ENCODE measurements around the gene ALK.

The ALK gene

GRCh38 chr2:29420464-29420863, 500.9 kb downstream of the ALK start:
- H3K4me3 ChIP-seq (ENCODE audit: control insufficient read depth, low read depth, low read length), result no peak overlapping the region
- DNase-seq (ENCODE audit: low read depth), result no peak
- no peak for TF ChIP-seq CTCF (conservative IDR thresholded peaks at IDR 0.05; ENCODE audit: control insufficient read depth, insufficient read depth, low read depth, low read length)

- TF ChIP-seq CTCF (conservative IDR thresholded peaks at IDR 0.05; ENCODE audit: control insufficient read depth, insufficient read depth, low read depth, low read length), result no peak
- no peak overlapping the region for H3K4me3 ChIP-seq (ENCODE audit: control insufficient read depth, low read depth, low read length)
- DNase-seq (ENCODE audit: low read depth), result no peak
These were observed 503.8 kb downstream of the ALK start for GRCh38 chr2:29417630-29418029.

GRCh38 chr2:29412197-29412925, 509.0 kb downstream of the ALK start:
- H3K4me3 ChIP-seq (ENCODE audit: control insufficient read depth, low read depth, low read length), result no peak overlapping the region
- no peak for TF ChIP-seq CTCF (conservative IDR thresholded peaks at IDR 0.05; ENCODE audit: control insufficient read depth, insufficient read depth, low read depth, low read length)
- no peak for DNase-seq (ENCODE audit: low read depth)

GRCh38 chr2:29405707-29406106, 515.7 kb downstream of the ALK start:
- no peak for TF ChIP-seq CTCF (conservative IDR thresholded peaks at IDR 0.05; ENCODE audit: control insufficient read depth, insufficient read depth, low read depth, low read length)
- no peak for DNase-seq (ENCODE audit: low read depth)
- no peak overlapping the region for H3K4me3 ChIP-seq (ENCODE audit: control insufficient read depth, low read depth, low read length)

GRCh38 chr2:29405266-29405665, 516.1 kb downstream of the ALK start:
- H3K4me3 ChIP-seq (ENCODE audit: control insufficient read depth, low read depth, low read length), result no peak overlapping the region
- no peak for TF ChIP-seq CTCF (conservative IDR thresholded peaks at IDR 0.05; ENCODE audit: control insufficient read depth, insufficient read depth, low read depth, low read length)
- no peak for DNase-seq (ENCODE audit: low read depth)

- DNase-seq (ENCODE audit: low read depth), result no peak
- no peak overlapping the region for H3K4me3 ChIP-seq (ENCODE audit: control insufficient read depth, low read depth, low read length)
- no peak for TF ChIP-seq CTCF (conservative IDR thresholded peaks at IDR 0.05; ENCODE audit: control insufficient read depth, insufficient read depth, low read depth, low read length)
These were observed 519.4 kb downstream of the ALK start for GRCh38 chr2:29401994-29402393.
